Measurements from ENCODE around the gene PLEKHG2. TPM values are rescaled to one million over a fixed set of nuclear protein-coding genes. Genes with fewer than 3 reads are reported as not detected.

Gene PLEKHG2
- total RNA-seq, 3 donors from 2014 or later: 6.5 to 26.7 (median 17.9) TPM

DNA sequence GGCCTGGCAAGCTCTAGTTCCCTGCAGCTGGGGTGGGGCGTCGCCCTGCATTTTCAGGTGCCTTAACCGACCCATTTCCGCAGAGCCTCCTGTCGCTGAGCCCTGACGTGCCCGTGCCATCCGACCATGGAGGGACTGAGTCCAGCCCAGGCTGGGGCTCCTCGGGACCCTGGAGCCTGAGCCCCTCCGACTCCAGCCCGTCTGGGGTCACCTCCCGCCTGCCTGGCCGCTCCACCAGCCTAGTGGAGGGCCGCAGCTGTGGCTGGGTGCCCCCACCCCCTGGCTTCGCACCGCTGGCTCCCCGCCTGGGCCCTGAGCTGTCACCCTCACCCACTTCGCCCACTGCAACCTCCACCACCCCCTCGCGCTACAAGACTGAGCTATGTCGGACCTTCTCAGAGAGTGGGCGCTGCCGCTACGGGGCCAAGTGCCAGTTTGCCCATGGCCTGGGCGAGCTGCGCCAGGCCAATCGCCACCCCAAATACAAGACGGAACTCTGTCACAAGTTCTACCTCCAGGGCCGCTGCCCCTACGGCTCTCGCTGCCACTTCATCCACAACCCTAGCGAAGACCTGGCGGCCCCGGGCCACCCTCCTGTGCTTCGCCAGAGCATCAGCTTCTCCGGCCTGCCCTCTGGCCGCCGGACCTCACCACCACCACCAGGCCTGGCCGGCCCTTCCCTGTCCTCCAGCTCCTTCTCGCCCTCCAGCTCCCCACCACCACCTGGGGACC is 4.6 kb upstream of the PLEKHG2 start:
- TF ChIP-seq, protein P1, sequence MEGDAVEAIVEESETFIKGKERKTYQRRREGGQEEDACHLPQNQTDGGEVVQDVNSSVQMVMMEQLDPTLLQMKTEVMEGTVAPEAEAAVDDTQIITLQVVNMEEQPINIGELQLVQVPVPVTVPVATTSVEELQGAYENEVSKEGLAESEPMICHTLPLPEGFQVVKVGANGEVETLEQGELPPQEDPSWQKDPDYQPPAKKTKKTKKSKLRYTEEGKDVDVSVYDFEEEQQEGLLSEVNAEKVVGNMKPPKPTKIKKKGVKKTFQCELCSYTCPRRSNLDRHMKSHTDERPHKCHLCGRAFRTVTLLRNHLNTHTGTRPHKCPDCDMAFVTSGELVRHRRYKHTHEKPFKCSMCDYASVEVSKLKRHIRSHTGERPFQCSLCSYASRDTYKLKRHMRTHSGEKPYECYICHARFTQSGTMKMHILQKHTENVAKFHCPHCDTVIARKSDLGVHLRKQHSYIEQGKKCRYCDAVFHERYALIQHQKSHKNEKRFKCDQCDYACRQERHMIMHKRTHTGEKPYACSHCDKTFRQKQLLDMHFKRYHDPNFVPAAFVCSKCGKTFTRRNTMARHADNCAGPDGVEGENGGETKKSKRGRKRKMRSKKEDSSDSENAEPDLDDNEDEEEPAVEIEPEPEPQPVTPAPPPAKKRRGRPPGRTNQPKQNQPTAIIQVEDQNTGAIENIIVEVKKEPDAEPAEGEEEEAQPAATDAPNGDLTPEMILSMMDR (IDR thresholded peaks at IDR 0.05): no peak
- Histone ChIP-seq H3K9me3 (no peaks in the 10 kb centered on the region), H3K4me1 (ENCODE audit: low read depth) (peaks cover 36% of the 10 kb centered on the region), H3K36me3 (ENCODE audit: low read depth) (no peaks in the 10 kb centered on the region), H3K4me3 (peak overlapping the region; percentile 92)
- ATAC-seq (peak; percentile 1), DNase-seq (peak; percentile 83 to 91 (median 85))
- intact Hi-C loops (cut with DNase I, micrococcal nuclease): no loop called here

DNA sequence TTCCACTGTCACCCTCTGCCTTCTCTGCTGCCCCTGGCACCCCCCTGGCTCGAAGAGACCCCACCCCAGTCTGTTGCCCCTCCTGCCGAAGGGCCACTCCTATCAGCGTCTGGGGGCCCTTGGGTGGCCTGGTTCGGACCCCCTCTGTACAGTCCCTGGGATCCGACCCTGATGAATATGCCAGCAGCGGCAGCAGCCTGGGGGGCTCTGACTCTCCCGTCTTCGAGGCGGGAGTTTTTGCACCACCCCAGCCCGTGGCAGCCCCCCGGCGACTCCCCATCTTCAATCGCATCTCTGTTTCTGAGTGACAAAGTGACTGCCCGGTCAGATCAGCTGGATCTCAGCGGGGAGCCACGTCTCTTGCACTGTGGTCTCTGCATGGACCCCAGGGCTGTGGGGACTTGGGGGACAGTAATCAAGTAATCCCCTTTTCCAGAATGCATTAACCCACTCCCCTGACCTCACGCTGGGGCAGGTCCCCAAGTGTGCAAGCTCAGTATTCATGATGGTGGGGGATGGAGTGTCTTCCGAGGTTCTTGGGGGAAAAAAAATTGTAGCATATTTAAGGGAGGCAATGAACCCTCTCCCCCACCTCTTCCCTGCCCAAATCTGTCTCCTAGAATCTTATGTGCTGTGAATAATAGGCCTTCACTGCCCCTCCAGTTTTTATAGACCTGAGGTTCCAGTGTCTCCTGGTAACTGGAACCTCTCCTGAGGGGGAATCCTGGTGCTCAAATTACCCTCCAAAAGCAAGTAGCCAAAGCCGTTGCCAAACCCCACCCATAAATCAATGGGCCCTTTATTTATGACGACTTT is 3.9 kb upstream of the PLEKHG2 start:
- TF ChIP-seq, protein P1 (IDR thresholded peaks at IDR 0.05): no peak
- H3K36me3 ChIP-seq (ENCODE audit: low read depth): no peaks in the 10 kb centered on the region
- peaks cover 39% of the 10 kb centered on the region for H3K4me1 ChIP-seq (ENCODE audit: low read depth)
- DNase-seq (peak in 2 of 3 donors; percentile 56 to 59), ATAC-seq (no peak)
- H3K4me3 ChIP-seq: peak overlapping the region; percentile 92
- intact Hi-C loops (cut with DNase I, micrococcal nuclease): no loop called here
- no peaks in the 10 kb centered on the region for H3K9me3 ChIP-seq

DNA sequence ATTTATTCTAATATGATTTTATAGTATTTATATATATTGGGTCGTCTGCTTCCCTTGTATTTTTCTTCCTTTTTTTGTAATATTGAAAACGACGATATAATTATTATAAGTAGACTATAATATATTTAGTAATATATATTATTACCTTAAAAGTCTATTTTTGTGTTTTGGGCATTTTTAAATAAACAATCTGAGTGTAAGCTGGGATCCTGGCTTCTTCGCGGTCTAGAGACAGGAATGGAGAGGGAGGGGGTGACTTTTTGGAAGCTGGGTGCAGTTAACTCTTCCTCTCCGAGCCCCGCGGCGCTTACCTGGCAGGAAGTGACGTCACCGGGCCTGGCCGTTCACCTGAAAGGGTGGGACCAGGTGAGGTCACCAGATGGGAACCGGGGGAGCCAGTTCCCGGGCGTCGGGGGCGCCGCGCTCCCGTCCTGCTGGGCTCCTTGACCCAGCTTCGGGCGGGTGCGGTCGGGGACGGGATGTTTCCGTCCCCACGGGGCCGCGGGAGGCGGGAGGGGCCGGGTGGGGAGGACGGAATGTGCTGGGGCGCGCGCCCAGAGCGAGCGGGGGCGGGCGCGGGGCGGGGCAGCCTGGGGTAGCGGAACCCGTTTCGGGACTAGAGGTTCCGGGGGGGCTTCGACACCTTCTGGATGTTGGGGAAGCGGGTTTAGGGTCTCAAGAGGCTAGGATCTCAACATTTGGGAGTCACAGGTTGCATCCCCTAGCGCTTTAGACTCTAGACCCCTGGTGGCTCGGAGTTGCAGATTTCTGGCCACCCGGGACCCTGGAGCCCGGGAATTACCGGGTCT is 3.1 kb upstream of the PLEKHG2 start:
- H3K36me3 ChIP-seq (ENCODE audit: low read depth): no peaks in the 10 kb centered on the region
- TF ChIP-seq, protein P1 (IDR thresholded peaks at IDR 0.05): no peak
- H3K4me3 ChIP-seq: peak overlapping the region; percentile 92
- no peaks in the 10 kb centered on the region for H3K9me3 ChIP-seq
- intact Hi-C loops (cut with DNase I, micrococcal nuclease): no loop called here
- peak; percentile 95 to 98 (median 95) for DNase-seq
- peaks cover 34% of the 10 kb centered on the region for H3K4me1 ChIP-seq (ENCODE audit: low read depth)
- ATAC-seq: peak; percentile 37

DNA sequence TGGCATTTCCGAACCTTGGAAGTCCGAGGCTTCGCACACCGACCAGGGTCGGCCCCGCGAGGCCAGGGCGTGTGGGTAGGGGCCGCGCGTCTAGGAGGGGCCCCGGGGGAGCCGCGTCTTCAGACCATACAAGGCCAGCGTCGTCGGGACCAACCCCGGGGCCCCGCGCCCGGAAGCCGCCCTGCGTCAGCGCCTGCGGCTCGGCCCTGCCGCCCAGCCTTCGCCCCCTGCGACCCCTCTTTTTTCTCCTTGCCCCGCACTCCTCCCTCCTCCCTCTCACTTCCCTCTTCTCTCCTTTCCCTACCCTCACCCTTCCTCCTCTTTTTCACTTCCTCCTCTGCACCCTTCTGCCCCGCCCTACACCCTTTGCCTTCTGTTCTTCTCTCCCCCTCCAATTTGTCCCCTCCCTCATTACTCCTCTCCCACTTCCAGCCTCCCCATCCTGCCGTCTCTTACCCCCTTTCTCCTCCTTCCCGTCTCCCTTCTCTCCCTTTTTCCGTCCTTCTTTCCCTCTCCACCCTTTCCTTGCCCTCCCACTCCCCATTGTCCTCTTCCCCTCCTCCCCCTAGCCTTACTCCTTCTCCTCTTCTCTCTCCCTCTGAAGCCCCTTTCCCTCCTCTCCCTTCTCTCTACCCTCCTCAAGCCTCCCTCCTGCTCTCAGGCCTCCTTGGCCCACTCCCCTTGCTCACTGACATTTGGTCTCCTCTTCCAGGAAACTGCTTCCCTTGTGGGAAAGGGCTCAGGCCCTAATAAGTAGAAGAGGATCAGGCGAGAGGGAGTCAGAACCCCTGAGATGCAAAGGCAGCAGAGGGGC is 2.2 kb upstream of the PLEKHG2 start:
- Histone ChIP-seq H3K9me3 (no peaks in the 10 kb centered on the region), H3K36me3 (ENCODE audit: low read depth) (no peaks in the 10 kb centered on the region), H3K4me1 (ENCODE audit: low read depth) (peaks cover 28% of the 10 kb centered on the region), H3K4me3 (peak overlapping the region; percentile 92)
- DNase-seq (peak; percentile 75 to 90 (median 83)), ATAC-seq (peak; percentile 15)
- intact Hi-C loops (cut with DNase I, micrococcal nuclease): no loop called here
- TF ChIP-seq, protein P1 (IDR thresholded peaks at IDR 0.05): no peak

DNA sequence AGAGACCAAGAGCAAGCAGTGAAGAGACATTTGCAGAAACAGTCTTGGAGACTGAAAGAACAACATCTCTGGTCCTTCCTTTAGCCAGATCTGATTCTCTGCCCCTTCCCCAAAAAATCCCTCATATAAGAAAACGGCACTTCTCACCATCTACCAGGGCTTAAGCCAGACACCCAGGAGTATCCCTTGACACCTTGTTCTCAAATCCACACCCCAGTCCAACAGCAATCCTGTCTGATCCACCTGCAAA is 1.7 kb upstream of the PLEKHG2 start:
- no peaks in the 10 kb centered on the region for H3K36me3 ChIP-seq (ENCODE audit: low read depth)
- intact Hi-C loops (cut with DNase I, micrococcal nuclease): no loop called here
- no peak for DNase-seq
- TF ChIP-seq, protein P1 (IDR thresholded peaks at IDR 0.05): no peak
- no peak for ATAC-seq
- no peaks in the 10 kb centered on the region for H3K9me3 ChIP-seq
- H3K4me1 ChIP-seq (ENCODE audit: low read depth): peaks cover 23% of the 10 kb centered on the region
- H3K4me3 ChIP-seq: no peak overlapping the region

All from mucosa of descending colon (tissue), 3 donors.